Measurements from ENCODE around the gene RERE. TPM values are rescaled to one million over a fixed set of nuclear protein-coding genes. Genes with fewer than 3 reads are reported as not detected.

The RERE gene
- total RNA-seq, 4 donors from 2014 or later = 118 to 244 (median 131) TPM

DNA sequence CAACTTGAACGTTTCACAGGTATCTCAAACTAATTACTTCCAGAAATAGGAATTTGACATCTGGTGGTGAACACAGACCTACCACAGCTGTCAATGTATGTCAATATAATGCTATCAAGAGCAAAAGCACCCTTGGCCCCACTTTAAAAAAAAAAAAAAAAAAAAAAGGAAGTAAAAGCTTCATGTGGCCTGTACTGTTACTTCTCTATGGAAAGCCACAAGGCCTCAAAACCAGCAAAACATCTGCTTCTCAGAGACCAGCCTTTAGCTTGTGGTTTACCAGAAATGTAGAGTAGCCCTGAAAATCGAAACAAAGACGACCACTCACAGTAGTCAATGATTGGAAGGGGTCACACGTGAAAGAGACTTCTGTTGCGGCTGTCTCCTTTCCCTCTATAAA, 389.9 kb downstream of the RERE start:
- DNase-seq = no peak
- Histone ChIP-seq H3K9me3 (no peaks in the 10 kb centered on the region), H3K4me1 (peaks cover 24 to 34% of the 10 kb centered on the region in 2 donors), H3K36me3 (no peaks in the 10 kb centered on the region), H3K27me3 (no peaks in the 10 kb centered on the region), H3K27ac (peak overlapping the region in 2 of 3 donors; percentile 37), H3K4me3 (replicated peaks in 1 of 3) (no peak overlapping the region)
- intact Hi-C loops (cut with DNase I) = no loop called here
- 87 to 93% methylated on average over 5 of the region's 5 CpGs for WGBS, 2 donors
- TF ChIP-seq POLR2A (IDR thresholded peaks at IDR 0.05) = no peak
- TF ChIP-seq, protein P1, sequence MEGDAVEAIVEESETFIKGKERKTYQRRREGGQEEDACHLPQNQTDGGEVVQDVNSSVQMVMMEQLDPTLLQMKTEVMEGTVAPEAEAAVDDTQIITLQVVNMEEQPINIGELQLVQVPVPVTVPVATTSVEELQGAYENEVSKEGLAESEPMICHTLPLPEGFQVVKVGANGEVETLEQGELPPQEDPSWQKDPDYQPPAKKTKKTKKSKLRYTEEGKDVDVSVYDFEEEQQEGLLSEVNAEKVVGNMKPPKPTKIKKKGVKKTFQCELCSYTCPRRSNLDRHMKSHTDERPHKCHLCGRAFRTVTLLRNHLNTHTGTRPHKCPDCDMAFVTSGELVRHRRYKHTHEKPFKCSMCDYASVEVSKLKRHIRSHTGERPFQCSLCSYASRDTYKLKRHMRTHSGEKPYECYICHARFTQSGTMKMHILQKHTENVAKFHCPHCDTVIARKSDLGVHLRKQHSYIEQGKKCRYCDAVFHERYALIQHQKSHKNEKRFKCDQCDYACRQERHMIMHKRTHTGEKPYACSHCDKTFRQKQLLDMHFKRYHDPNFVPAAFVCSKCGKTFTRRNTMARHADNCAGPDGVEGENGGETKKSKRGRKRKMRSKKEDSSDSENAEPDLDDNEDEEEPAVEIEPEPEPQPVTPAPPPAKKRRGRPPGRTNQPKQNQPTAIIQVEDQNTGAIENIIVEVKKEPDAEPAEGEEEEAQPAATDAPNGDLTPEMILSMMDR (IDR thresholded peaks at IDR 0.05) = no peak

DNA sequence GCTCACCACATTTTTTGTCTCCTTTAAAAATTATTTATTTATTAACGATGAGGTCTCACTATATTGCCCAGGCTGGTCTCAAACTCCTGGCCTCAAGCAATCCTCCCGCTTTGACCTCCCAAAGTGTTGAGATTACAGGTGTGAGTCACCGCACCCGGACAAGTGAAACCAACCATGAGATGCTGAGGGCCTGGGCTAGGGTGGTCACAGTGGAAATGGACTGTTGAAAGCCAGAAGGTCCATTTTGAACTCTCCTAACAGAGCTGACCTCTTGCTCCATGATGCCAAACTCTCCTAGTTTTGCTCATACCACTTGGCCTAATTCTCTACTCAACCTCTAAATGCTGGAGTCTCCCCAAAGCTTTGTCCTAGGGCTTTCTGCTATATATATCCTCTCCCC, 390.4 kb downstream of the RERE start:
- no peak overlapping the region for H3K27ac ChIP-seq
- 96 to 100% methylated on average over 4 of the region's 4 CpGs for whole genome bisulfite sequencing, 2 donors
- no peaks in the 10 kb centered on the region for H3K9me3 ChIP-seq
- H3K27me3 ChIP-seq = no peaks in the 10 kb centered on the region
- peaks cover 19 to 34% of the 10 kb centered on the region in 2 donors for H3K4me1 ChIP-seq
- TF ChIP-seq, protein P1 (IDR thresholded peaks at IDR 0.05) = no peak
- TF ChIP-seq POLR2A (IDR thresholded peaks at IDR 0.05) = no peak
- H3K4me3 ChIP-seq (replicated peaks in 1 of 3) = no peak overlapping the region
- DNase-seq = no peak
- no peaks in the 10 kb centered on the region for H3K36me3 ChIP-seq
- intact Hi-C loops (cut with DNase I) = no loop called here

DNA sequence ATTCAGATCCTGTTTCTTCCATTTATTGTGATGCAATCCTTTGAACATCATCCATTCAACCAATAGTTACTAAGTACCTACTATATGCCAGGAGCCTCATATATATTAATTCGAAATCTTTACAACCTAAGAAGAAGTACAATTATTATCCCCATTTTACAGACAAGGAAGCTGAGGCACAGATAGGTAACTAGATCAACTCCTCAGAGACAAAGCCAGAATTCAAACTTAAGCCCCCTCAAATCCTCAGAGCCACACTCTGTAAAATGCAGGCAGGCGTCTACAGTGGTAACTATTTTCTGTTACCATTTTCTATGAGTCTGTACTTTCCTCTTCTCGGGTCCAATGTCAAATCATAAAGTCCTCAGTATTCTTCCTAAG, 391.7 kb downstream of the RERE start:
- Histone ChIP-seq H3K9me3 (no peaks in the 10 kb centered on the region), H3K27ac (peak overlapping the region in 2 of 3 donors; percentile 99), H3K4me3 (replicated peaks in 1 of 3) (no peak overlapping the region), H3K36me3 (no peaks in the 10 kb centered on the region), H3K27me3 (no peaks in the 10 kb centered on the region), H3K4me1 (peaks cover 17 to 38% of the 10 kb centered on the region in 2 donors)
- intact Hi-C loops (cut with DNase I) = no loop called here
- TF ChIP-seq POLR2A (IDR thresholded peaks at IDR 0.05) = no peak
- TF ChIP-seq, protein P1 (IDR thresholded peaks at IDR 0.05) = no peak
- WGBS, 2 donors = 95 to 97% methylated on average over 3 of the region's 3 CpGs
- no peak for DNase-seq

DNA sequence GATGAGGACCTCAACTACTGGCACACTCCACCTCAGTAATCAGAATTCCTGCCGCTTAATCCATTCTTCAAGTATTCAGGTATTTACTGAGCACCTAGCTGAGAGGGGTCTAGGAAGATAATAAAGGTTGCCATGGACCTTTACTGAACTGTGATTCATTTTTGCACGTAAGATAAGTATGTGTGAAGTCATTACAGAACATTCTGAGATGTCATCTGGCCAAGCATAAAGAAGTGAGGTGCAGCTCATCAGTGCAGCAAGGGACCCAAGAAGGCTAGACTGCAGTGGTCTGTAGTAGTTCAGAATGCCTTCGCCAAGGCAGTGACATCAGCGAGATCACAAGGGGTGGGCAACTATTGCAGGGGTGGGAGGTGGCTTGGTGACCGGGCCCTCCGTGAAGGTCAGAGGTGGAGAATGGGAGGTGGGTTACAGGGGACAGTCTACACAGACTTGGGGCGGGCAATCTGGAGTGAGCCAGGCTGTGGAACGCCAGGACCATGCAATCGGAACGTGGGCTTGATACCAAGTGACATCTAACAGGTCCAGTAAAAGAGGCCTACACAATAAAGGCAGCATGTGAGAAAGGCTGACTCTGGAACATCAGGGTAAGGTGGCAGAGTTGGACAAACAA, 392.2 kb downstream of the RERE start:
- no peak for DNase-seq
- no peaks in the 10 kb centered on the region for H3K9me3 ChIP-seq
- WGBS, 2 donors = 84 to 91% methylated on average over 10 of the region's 10 CpGs
- H3K4me3 ChIP-seq (replicated peaks in 1 of 3) = no peak overlapping the region
- no peaks in the 10 kb centered on the region for H3K27me3 ChIP-seq
- TF ChIP-seq POLR2A (IDR thresholded peaks at IDR 0.05) = no peak
- TF ChIP-seq, protein P1 (IDR thresholded peaks at IDR 0.05) = no peak
- peaks cover 19 to 41% of the 10 kb centered on the region in 2 donors for H3K4me1 ChIP-seq
- H3K36me3 ChIP-seq = no peaks in the 10 kb centered on the region
- peak overlapping the region; percentile 96 to 99 (median 99) for H3K27ac ChIP-seq
- intact Hi-C loops (cut with DNase I) = no loop called here

DNA sequence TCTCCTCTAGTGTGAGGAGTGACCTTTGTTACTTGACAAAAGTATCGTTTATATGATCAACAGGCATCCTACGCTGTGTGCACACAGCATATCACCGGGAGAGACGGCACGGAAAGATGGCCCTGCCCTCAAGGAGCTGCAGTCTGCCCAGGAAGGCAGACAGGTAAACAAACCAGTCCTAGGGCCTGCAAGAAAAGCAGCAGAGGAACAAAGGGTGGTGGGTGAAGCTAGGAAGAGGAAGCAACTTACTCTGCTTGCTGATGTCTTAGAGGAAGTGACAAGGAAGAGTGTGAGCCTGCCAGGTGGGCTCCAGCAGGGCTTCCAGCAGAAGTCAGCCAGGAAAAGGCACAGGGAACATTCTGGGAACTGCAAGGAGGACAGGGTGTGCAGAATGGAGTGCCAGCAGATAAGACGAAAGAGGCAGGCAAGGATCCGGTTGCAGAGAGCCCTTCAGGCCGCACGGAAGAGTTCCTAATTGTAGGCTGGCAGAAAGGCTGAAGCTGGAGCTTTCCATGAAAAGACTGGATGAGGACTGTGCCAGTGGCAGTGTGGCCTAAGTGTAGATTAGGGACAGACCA, 392.8 kb downstream of the RERE start:
- TF ChIP-seq POLR2A (IDR thresholded peaks at IDR 0.05) = no peak
- TF ChIP-seq, protein P1 (IDR thresholded peaks at IDR 0.05) = no peak
- peak overlapping the region; percentile 96 to 99 (median 99) for H3K27ac ChIP-seq
- no peaks in the 10 kb centered on the region for H3K36me3 ChIP-seq
- no peaks in the 10 kb centered on the region for H3K27me3 ChIP-seq
- H3K4me3 ChIP-seq (replicated peaks in 1 of 3) = peak overlapping the region in 2 of 3 donors; percentile 34 to 89
- no peaks in the 10 kb centered on the region for H3K9me3 ChIP-seq
- intact Hi-C loops (cut with DNase I) = no loop called here
- 23 to 24% methylated on average over 9 of the region's 9 CpGs for WGBS, 2 donors
- H3K4me1 ChIP-seq = peaks cover 25 to 47% of the 10 kb centered on the region in 2 donors
- DNase-seq = peak; percentile 62 to 64

All from thyroid gland (tissue), 4 donors.